ENCODE measurements around the gene TBCK. TPM values are rescaled to one million over a fixed set of nuclear protein-coding genes. Genes with fewer than 3 reads are reported as not detected.
"Not testable (repeated sequence)": the region's sequence is repeated elsewhere in the genome, so short reads cannot be mapped to it uniquely, and the experiment has no call there.

Gene TBCK
- polyA plus RNA-seq, 3 donors from 2014 or later: 7.2 to 19.5 (median 13.8) TPM

DNA sequence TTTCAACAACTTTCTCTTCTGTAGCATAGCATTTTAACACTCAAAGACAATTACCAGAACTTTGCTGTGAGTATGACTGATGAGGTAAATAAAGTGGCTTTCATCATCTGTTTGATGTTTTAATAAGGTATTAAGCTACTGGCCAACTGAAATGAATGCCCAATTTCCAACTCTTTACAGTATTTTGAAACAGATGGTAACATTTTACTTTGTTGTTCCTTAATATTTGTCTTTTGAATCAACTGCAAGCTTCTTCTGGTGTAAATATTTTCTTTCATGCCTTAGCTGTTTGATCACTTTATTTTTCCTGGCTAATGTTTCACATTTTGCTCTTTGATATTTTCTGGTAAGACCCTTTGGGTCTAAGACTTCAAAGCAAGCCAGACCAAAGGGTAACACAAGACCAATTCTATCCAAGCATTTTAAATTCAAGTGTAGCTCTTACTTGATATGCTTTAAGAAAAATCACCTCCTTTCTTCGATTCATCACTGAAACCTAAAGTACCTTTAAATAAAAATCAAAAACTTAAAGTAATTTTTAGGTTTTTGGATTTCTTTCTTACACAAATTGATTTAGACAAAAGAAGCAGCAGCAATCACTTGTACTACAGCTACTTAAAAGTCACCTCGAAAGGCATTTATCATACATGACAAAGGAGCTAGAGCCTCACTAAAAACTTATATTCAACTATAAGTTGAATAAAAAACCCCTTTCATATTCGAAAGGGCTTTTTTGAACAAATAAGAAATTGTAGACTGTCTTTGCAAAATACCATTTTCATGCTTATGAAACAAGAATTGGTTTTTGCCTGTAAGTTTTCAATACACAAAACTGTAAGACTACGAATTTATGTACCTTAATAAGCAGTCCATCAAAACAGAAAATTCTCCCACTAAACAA is 57.6 kb downstream of the TBCK start:
- Mint-ChIP-seq H3K27ac (no peak overlapping the region), H3K27me3 (ENCODE audit: low read depth in 3 of 3) (no peaks in the 10 kb centered on the region), H3K4me3 (no peak overlapping the region), H3K9me3 (no peaks in the 10 kb centered on the region), H3K36me3 (peaks cover 0 to 7% (median 4%) of the 10 kb centered on the region in 3 donors), H3K4me1 (no peaks in the 10 kb centered on the region)
- no peak for DNase-seq

DNA sequence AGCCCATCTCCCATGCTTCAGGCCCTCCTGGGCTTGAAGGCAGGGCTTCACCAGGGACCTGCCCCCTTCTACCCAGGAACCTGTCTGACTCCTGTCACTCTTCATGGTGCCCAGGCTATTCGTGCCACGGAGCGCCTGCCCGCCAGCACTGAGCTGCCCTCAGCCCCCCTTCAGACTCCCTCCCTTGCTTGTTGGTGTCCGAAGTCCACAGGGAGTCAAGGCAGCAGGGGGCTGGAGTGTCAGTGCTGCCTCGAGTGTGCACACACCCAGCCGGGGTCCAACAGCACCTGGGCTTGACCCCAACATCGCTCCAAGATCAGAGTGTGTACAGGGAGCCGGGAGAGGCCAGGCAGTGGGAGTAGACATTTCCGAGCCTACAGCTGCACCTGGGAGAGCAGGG is 59.8 kb downstream of the TBCK start:
- Mint-ChIP-seq H3K9me3 (no peaks in the 10 kb centered on the region), H3K36me3 (peaks cover 0 to 7% (median 4%) of the 10 kb centered on the region in 3 donors), H3K27me3 (ENCODE audit: low read depth in 3 of 3) (no peaks in the 10 kb centered on the region), H3K27ac (no peak overlapping the region), H3K4me3 (no peak overlapping the region), H3K4me1 (no peaks in the 10 kb centered on the region)
- no peak for DNase-seq

- Mint-ChIP-seq H3K36me3 (peaks cover 4 to 12% (median 4%) of the 10 kb centered on the region in 3 donors), H3K9me3 (no peaks in the 10 kb centered on the region), H3K27me3 (ENCODE audit: low read depth in 3 of 3) (no peaks in the 10 kb centered on the region), H3K4me3 (no peak overlapping the region), H3K27ac (no peak overlapping the region), H3K4me1 (no peaks in the 10 kb centered on the region)
- no peak for DNase-seq
Observed at GRCh38 chr4:106255195-106255594, 60.8 kb downstream of the TBCK start.

- Mint-ChIP-seq H3K9me3 (no peaks in the 10 kb centered on the region), H3K27ac (no peak overlapping the region), H3K4me1 (no peaks in the 10 kb centered on the region), H3K27me3 (ENCODE audit: low read depth in 3 of 3) (no peaks in the 10 kb centered on the region), H3K36me3 (peaks cover 4 to 20% (median 7%) of the 10 kb centered on the region in 3 donors), H3K4me3 (no peak overlapping the region)
- DNase-seq: no peak
Observed at GRCh38 chr4:106253364-106254129, 62.5 kb downstream of the TBCK start.

- H3K4me1 Mint-ChIP-seq: no peaks in the 10 kb centered on the region
- no peak overlapping the region for H3K4me3 Mint-ChIP-seq
- DNase-seq: no peak
- H3K9me3 Mint-ChIP-seq: no peaks in the 10 kb centered on the region
- no peaks in the 10 kb centered on the region for H3K27me3 Mint-ChIP-seq (ENCODE audit: low read depth in 3 of 3)
- H3K36me3 Mint-ChIP-seq: peaks cover 16 to 25% (median 17%) of the 10 kb centered on the region in 3 donors
- H3K27ac Mint-ChIP-seq: no peak overlapping the region
Observed at GRCh38 chr4:106247600-106247999, 68.4 kb downstream of the TBCK start.

- Mint-ChIP-seq H3K4me3 (no peak overlapping the region), H3K27ac (no peak overlapping the region), H3K36me3 (peaks cover 16 to 25% (median 17%) of the 10 kb centered on the region in 3 donors), H3K9me3 (no peaks in the 10 kb centered on the region), H3K27me3 (ENCODE audit: low read depth in 3 of 3) (no peaks in the 10 kb centered on the region), H3K4me1 (no peaks in the 10 kb centered on the region)
- no peak for DNase-seq
Observed at GRCh38 chr4:106246441-106246840, 69.6 kb downstream of the TBCK start.

DNA sequence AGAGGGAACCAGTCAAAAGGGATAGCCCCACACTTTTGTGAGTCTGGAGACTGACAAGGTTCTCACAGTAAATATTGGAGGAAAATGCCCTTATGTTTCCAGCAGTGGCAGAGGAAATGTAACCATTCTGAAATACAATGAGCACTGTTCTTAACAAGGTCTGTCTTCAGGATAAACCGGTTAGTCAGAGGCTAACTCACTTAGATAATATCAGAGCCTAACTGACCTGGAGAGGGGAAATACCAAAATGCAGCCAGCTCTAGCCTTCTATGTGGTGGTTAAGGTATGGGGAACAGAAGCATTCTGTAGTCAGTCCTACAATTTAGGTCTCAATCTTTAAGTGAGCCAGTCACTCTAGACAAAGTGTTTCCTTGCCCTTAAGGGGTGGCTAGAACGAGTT is 70.8 kb downstream of the TBCK start:
- H3K36me3 Mint-ChIP-seq: peaks cover 12 to 20% (median 16%) of the 10 kb centered on the region in 3 donors
- no peak overlapping the region for H3K27ac Mint-ChIP-seq
- no peak overlapping the region for H3K4me3 Mint-ChIP-seq
- DNase-seq: no peak
- H3K27me3 Mint-ChIP-seq (ENCODE audit: low read depth in 3 of 3): no peaks in the 10 kb centered on the region
- H3K9me3 Mint-ChIP-seq: no peaks in the 10 kb centered on the region
- no peaks in the 10 kb centered on the region for H3K4me1 Mint-ChIP-seq

DNA sequence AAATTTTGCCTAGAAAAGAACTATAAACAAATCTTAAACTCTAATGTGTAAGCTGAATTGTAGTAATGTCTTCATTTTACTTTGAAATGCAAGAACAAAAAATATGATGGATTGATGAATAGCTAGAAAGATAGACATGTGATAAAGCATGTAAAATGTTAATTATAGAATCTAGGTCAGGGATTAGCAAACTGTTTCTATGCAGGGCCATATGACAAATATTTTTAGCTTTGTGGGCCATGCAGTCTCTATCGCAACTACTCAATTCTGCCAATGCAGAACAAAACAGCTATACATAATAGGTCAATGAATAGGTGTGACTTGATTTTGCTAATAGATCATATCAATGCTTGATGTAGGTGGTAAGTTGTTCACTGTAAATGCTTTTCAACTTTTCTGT is 75.3 kb downstream of the TBCK start:
- DNase-seq: no peak
- Mint-ChIP-seq H3K9me3 (no peaks in the 10 kb centered on the region), H3K36me3 (peaks cover 5 to 17% (median 8%) of the 10 kb centered on the region in 3 donors), H3K4me1 (no peaks in the 10 kb centered on the region), H3K27ac (no peak overlapping the region), H3K4me3 (no peak overlapping the region), H3K27me3 (ENCODE audit: low read depth in 3 of 3) (no peaks in the 10 kb centered on the region)

GRCh38 chr4:106238820-106239420 is 77.1 kb downstream of the TBCK start:
- Mint-ChIP-seq H3K4me3 (no peak overlapping the region), H3K4me1 (no peaks in the 10 kb centered on the region), H3K9me3 (no peaks in the 10 kb centered on the region), H3K27ac (no peak overlapping the region), H3K27me3 (ENCODE audit: low read depth in 3 of 3) (no peaks in the 10 kb centered on the region), H3K36me3 (peaks cover 5 to 20% (median 19%) of the 10 kb centered on the region in 3 donors)
- DNase-seq: peak in 2 of 3 donors; percentile 2 to 12

DNA sequence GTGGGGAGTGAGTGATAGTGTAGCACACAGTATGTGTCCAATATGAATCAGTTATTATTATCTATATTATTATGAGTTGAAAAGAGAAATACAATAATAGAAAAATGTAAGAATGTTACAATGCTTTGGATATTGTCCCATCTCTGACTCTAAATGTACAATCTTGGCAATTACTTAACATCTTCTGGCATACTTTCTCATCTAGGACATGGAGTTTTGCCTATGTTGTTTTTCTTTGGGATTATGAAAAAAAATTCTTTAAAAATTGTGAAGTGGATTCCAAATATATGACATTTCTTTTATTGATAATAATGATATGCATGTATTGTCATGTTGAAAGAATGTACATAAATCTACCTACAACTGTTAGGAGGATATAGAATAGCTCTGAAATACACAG is 84.1 kb downstream of the TBCK start:
- peaks cover 31 to 53% (median 47%) of the 10 kb centered on the region in 3 donors for H3K36me3 Mint-ChIP-seq
- DNase-seq: no peak
- no peaks in the 10 kb centered on the region for H3K9me3 Mint-ChIP-seq
- H3K27ac Mint-ChIP-seq: no peak overlapping the region
- H3K27me3 Mint-ChIP-seq (ENCODE audit: low read depth in 3 of 3): peaks cover 0 to 4% (median 0%) of the 10 kb centered on the region in 3 donors
- H3K4me3 Mint-ChIP-seq: no peak overlapping the region
- no peaks in the 10 kb centered on the region for H3K4me1 Mint-ChIP-seq

DNA sequence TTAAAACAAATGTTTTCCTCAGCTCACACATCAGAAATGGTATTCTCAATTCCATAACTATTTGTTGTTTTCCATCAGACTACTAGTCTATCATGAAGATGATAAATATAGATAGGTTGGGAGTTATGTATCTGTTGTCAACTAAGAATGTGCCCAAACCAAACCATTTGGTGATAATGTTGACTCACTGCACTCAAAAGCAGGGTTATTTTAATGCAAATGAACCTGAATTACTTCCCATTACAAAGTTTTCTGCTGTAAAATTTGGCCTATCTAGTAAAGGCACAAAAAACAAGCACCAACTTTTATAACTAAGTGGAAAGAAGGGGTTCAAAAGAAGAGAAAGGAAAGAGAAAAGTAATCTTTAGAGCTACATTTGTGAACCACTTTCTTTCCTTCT is 93.5 kb downstream of the TBCK start:
- Mint-ChIP-seq H3K4me3 (no peak overlapping the region), H3K36me3 (peaks cover 10 to 22% (median 17%) of the 10 kb centered on the region in 3 donors), H3K4me1 (no peaks in the 10 kb centered on the region), H3K9me3 (no peaks in the 10 kb centered on the region), H3K27me3 (ENCODE audit: low read depth in 3 of 3) (no peaks in the 10 kb centered on the region), H3K27ac (no peak overlapping the region)
- no peak for DNase-seq

GRCh38 chr4:106213291-106213690 is 102.7 kb downstream of the TBCK start:
- H3K27ac Mint-ChIP-seq; H3K4me1 Mint-ChIP-seq; DNase-seq; H3K9me3 Mint-ChIP-seq; H3K27me3 Mint-ChIP-seq (ENCODE audit: low read depth in 3 of 3); H3K4me3 Mint-ChIP-seq: not testable (repeated sequence)
- peaks cover 4 to 19% (median 19%) of the 10 kb centered on the region in 3 donors for H3K36me3 Mint-ChIP-seq

GRCh38 chr4:106210021-106210420 is 106.0 kb downstream of the TBCK start:
- Mint-ChIP-seq H3K27ac (no peak overlapping the region), H3K4me3 (no peak overlapping the region), H3K27me3 (ENCODE audit: low read depth in 3 of 3) (no peaks in the 10 kb centered on the region), H3K36me3 (peaks cover 4 to 22% (median 20%) of the 10 kb centered on the region in 3 donors), H3K9me3 (no peaks in the 10 kb centered on the region), H3K4me1 (no peaks in the 10 kb centered on the region)
- no peak for DNase-seq
